ENCODE measurements around the gene DGAT2.

Gene DGAT2

DNA sequence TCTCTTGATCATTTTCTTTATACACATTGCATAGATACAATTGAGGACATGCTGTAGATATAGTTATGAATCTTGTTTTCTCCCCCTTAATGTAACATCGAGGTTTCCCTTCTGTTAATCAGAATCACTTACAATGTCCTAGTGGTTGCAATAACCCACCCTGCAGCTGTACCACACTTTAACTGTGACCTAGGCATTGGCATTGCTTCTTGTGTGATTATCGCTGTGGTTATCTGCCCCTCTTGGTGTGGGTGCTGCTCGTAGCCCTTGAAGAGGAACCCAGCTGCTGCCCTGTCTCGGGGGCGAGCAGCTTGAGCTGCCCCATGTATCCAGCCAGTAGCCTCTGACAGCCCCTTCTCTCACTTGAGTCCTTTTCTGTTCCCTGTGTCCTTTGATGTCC lies 1.5 kb downstream of the DGAT2 start:
- Histone ChIP-seq H3K36me3 (ENCODE audit: insufficient read depth, low read length) (no peaks in the 10 kb centered on the region), H3K27me3 (ENCODE audit: insufficient read depth, low read length) (0 out of 2 replicates have a peak, but pooled peaks cover 6% of the 10 kb centered on the region), H3K9ac (ENCODE audit: low read length) (no peak overlapping the region), H2AFZ (ENCODE audit: low read length) (no peak overlapping the region), H3K79me2 (ENCODE audit: insufficient read depth, low read length) (no peaks in the 10 kb centered on the region), H3K4me2 (ENCODE audit: low read length) (peak overlapping the region; percentile 96; the same call in 1 of the 2 replicates), H3K9me3 (ENCODE audit: low read length) (no peaks in the 10 kb centered on the region), H3K27ac (ENCODE audit: low read depth, low read length, poor library complexity, severe bottlenecking) (no peak overlapping the region), H3K9me2 (ENCODE audit: low read depth, low read length) (no peaks in the 10 kb centered on the region), H3K4me3 (ENCODE audit: low read depth, low read length, poor library complexity, severe bottlenecking) (no peak overlapping the region), H4K20me1 (ENCODE audit: insufficient read depth, low read length) (no peaks in the 10 kb centered on the region), H3F3A (ENCODE audit: insufficient read depth, low read length) (no peaks in the 10 kb centered on the region), H3K4me1 (ENCODE audit: insufficient read depth, low read length, severe bottlenecking) (peaks cover 39% of the 10 kb centered on the region)
- TF ChIP-seq, protein P1, sequence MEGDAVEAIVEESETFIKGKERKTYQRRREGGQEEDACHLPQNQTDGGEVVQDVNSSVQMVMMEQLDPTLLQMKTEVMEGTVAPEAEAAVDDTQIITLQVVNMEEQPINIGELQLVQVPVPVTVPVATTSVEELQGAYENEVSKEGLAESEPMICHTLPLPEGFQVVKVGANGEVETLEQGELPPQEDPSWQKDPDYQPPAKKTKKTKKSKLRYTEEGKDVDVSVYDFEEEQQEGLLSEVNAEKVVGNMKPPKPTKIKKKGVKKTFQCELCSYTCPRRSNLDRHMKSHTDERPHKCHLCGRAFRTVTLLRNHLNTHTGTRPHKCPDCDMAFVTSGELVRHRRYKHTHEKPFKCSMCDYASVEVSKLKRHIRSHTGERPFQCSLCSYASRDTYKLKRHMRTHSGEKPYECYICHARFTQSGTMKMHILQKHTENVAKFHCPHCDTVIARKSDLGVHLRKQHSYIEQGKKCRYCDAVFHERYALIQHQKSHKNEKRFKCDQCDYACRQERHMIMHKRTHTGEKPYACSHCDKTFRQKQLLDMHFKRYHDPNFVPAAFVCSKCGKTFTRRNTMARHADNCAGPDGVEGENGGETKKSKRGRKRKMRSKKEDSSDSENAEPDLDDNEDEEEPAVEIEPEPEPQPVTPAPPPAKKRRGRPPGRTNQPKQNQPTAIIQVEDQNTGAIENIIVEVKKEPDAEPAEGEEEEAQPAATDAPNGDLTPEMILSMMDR (IDR thresholded peaks at IDR 0.05; ENCODE audit: low read length) = no peak
- no peak for TF ChIP-seq EZH2 (IDR thresholded peaks at IDR 0.05; ENCODE audit: borderline replicate concordance, low read length)

DNA sequence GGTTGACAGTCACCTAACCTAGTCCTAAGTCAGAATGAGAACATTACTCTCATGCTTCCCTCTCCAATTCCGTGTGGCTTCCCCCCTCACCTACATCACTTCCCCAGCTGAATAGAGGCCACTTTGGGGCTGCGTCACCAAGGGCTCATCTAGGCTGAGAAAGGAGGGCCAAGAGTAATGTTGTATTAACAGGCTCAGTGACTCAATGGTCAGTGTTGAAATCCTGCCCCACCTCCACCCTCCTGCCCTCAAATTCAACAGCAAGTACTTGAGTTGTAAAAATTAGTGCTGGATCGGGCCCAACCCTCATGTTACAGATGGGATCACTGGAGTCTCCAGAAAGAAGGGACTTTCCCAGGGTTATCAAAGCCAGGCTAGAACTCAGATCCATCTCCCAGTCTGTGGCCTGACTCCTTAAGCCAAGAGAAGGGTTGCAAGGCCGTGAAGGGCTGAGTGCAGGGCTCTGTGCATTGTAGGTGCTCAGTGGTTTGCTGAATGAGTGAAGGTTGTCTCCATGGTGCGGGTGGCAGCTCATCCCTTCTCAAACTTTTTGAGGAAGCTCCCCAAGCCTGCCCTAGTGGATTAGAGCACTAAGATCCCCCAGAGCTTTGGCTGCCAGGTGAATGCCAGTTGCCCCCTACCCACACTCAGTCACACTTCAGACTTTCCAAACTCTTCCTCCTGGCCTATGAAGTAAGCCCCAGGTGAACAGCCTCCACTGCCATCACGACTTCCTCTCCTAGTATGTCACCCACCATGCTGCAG lies 3.2 kb downstream of the DGAT2 start:
- Histone ChIP-seq H3F3A (ENCODE audit: insufficient read depth, low read length) (no peaks in the 10 kb centered on the region), H3K27me3 (ENCODE audit: insufficient read depth, low read length) (0 out of 2 replicates have a peak, but pooled peaks cover 6% of the 10 kb centered on the region), H3K9me3 (ENCODE audit: low read length) (no peaks in the 10 kb centered on the region), H3K4me2 (ENCODE audit: low read length) (no peak overlapping the region), H2AFZ (ENCODE audit: low read length) (no peak overlapping the region), H4K20me1 (ENCODE audit: insufficient read depth, low read length) (no peaks in the 10 kb centered on the region), H3K4me3 (ENCODE audit: low read depth, low read length, poor library complexity, severe bottlenecking) (no peak overlapping the region), H3K9ac (ENCODE audit: low read length) (no peak overlapping the region), H3K79me2 (ENCODE audit: insufficient read depth, low read length) (no peaks in the 10 kb centered on the region), H3K9me2 (ENCODE audit: low read depth, low read length) (no peaks in the 10 kb centered on the region), H3K4me1 (ENCODE audit: insufficient read depth, low read length, severe bottlenecking) (peaks cover 39% of the 10 kb centered on the region), H3K36me3 (ENCODE audit: insufficient read depth, low read length) (no peaks in the 10 kb centered on the region), H3K27ac (ENCODE audit: low read depth, low read length, poor library complexity, severe bottlenecking) (no peak overlapping the region)
- TF ChIP-seq, protein P1 (IDR thresholded peaks at IDR 0.05; ENCODE audit: low read length) = no peak
- no peak for TF ChIP-seq EZH2 (IDR thresholded peaks at IDR 0.05; ENCODE audit: borderline replicate concordance, low read length)

- no peaks in the 10 kb centered on the region for H3K9me2 ChIP-seq (ENCODE audit: low read depth, low read length)
- H3K4me2 ChIP-seq (ENCODE audit: low read length) = no peak overlapping the region
- no peaks in the 10 kb centered on the region for H3K79me2 ChIP-seq (ENCODE audit: insufficient read depth, low read length)
- no peaks in the 10 kb centered on the region for H3F3A ChIP-seq (ENCODE audit: insufficient read depth, low read length)
- H3K4me1 ChIP-seq (ENCODE audit: insufficient read depth, low read length, severe bottlenecking) = peaks cover 30% of the 10 kb centered on the region
- no peak overlapping the region for H3K4me3 ChIP-seq (ENCODE audit: low read depth, low read length, poor library complexity, severe bottlenecking)
- peak overlapping the region; percentile 36 for H3K27ac ChIP-seq (ENCODE audit: low read depth, low read length, poor library complexity, severe bottlenecking)
- 0 out of 2 replicates have a peak, but pooled peaks cover 6% of the 10 kb centered on the region for H3K27me3 ChIP-seq (ENCODE audit: insufficient read depth, low read length)
- no peaks in the 10 kb centered on the region for H4K20me1 ChIP-seq (ENCODE audit: insufficient read depth, low read length)
- H2AFZ ChIP-seq (ENCODE audit: low read length) = no peak overlapping the region
- no peaks in the 10 kb centered on the region for H3K9me3 ChIP-seq (ENCODE audit: low read length)
- H3K9ac ChIP-seq (ENCODE audit: low read length) = no peak overlapping the region
- no peaks in the 10 kb centered on the region for H3K36me3 ChIP-seq (ENCODE audit: insufficient read depth, low read length)
- TF ChIP-seq, protein P1 (IDR thresholded peaks at IDR 0.05; ENCODE audit: low read length) = no peak
- TF ChIP-seq EZH2 (IDR thresholded peaks at IDR 0.05; ENCODE audit: borderline replicate concordance, low read length) = no peak
These were observed 5.2 kb downstream of the DGAT2 start for GRCh38 chr11:75773595-75774353.

Data from OCI-LY1 (cell line).